ENCODE measurements around the gene NFKB1.

NFKB1 gene

DNA sequence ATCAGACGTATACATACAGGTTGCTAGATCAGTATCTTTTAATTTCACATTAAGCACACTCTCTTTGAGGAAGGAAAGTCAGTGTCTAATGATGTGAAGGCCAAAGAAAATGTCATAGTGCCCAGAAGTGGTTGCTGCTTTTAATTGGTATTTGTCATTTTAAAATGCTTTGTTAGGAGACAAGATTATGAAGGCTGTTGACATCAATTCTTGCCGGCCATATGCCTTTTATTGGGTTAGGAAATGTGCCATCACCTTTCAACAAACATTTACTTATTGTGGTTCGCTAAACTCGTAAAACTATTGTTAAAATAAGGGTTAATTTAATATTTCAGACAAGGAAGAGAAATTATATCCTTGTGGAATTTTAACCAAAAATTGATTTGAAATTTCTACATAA is 32.2 kb downstream of the NFKB1 start:
- no peak for DNase-seq

DNA sequence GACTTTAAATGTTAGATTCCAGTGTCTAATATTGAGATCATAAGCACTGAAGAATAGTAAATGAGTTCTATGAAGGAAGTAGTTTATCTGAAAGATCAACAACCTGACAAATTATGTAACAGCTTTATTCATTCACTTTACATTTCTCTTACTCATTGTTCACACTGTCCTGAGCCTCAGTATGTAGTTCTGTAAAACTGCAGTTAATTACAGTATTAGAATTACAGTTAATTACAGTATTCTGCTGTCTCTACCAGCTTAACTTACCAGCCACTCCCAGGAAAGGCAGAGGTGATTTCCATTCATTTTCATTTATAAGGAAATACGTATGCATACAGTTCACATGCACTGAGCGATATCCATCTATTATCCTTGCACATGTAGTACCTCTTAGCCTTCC is 32.7 kb downstream of the NFKB1 start:
- no peak for DNase-seq

DNA sequence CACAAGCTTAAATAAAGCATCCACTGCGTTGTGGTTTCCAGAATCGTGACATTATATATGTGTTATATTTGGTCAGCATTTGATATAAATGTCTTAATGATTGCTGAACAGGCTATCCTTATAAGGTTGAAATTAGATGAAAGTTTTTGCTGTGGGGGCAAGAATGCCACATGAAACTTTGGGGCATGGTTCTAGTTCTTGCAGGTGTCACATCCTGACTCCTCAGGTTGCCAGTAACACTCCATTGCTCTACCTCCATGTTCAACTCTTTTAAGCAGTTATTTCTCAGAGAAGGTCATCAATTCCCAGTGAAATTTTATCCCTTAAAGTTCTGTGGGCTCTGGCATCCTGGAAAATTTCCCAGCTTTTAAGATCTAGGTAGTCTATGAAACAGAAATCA is 33.7 kb downstream of the NFKB1 start:
- no peak for DNase-seq

DNA sequence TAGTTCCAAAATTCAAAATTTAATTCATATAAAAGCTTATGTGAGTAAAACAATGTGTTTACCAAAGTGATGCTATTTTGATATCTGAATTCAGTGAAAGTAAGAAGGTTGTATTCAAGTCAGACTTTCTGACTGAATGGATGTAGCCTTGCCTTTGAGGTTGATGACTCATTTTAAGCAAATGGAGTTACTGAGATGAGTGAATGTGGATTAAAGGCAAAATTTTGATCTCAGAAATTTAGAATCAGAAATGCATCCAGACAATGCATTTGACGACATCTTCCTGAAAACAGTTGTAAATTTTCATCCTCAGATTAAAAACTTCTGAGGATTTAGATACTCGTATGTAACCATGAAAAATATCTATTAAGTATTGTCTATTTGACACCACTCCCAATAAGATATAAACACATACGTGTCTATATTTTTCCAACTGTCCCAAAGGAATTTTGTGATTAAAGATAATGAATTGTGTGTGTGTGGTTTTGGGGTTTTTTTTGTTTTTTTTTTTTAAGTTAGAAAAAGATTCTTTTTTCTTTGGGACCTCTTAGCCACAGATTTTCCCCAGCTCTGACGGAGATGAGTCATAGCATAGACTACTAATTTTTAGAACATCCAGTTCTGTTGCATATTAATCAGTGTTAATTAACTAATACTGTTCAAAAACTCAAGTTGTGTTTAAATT is 34.4 kb downstream of the NFKB1 start:
- no peak for DNase-seq

DNA sequence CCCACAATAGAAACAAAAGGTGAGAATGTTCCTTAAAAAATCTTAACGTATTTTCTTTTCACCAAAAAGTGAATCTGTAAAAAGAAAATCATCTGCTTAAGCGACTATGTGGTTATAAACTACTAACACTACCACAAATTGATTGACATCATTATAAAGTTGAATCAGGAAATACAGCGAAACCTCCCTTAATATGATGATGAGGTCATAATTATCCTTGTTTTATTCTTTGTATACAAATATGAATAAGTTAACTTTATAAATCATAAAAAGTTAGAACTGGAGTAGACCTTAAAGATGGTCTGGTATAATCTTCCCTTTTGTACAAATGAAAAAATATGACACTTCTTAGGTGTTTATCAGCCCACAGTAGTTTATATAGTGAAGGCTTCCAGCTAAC is 35.6 kb downstream of the NFKB1 start:
- no peak for DNase-seq

DNA sequence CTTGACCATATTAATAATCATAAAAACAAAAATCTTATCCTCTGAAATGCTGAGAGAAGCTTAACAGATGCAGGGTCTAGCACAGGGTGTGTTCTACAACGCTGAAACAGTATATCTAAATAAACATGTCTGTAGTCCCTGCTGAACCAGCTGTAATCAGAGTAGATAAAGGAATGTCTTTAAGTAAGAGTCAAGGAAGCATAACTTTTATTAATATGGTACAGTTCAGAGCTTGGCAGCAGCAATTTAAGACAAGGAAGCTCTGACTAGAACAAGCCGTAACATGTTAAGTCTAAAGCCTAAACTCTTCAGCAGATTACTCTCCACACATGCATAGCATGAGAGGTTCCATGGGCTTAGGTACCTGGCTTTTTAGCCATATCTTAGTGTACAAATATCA is 36.1 kb downstream of the NFKB1 start:
- DNase-seq = no peak

DNA sequence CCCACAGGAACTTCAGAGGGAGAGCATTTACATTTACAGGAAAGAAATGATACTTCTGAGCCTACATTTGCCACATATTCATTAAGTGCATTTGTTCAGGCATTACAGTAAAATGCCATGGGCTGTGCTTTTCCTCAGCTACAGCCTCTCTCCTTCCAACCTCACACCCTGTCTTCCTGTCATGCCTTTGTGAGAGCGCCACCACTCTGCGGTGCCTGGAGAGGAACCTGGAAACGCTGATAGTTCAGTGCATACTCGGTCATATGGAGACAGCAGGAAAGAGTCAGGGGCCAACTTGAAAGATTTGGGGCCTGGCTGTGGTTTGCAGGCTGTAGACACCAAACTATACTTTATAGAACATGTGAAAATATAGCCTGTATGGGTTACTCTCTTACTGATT is 40.5 kb downstream of the NFKB1 start:
- DNase-seq = no peak

DNA sequence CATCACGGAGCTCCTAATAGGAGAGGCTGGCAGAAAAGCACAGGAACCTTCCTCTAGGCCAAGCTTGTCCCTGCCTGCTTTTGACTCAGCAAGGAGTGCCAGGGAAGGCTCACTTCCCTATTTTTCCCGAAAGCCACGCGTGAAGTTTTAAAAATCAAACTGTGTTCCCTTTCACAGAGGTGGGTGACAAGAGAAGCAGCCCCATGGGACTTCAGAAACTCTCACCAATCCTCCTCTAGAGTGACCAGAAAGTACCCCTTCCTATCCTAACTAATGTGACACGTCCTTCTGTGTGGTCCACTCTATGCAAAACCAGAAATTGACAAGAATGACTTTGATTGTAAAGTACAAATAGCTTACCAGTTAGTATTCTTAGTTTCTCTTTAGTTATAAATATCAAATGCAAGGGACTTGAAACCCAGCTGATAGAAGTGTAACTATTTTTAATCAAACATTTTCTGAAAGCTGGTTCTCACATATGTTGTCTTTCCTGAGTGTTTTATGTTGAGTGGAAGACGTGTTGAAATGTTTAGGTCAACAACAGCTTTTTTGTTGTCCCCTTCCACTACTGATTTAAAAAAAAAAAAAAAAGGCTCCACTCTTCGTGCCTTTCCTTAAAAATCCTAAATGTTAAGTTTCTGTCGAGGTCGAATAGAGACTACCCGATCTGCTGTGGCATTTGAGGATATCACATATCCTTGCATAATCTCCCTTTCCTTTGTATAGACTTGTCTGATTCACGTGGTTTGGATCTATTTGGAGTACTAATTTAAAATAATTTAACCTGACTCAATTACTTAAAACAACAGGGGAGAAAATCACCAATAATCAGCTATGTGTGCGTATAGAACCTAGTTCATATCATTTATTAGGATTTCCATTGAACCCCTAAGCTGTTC is 42.1 kb downstream of the NFKB1 start:
- DNase-seq = no peak

DNA sequence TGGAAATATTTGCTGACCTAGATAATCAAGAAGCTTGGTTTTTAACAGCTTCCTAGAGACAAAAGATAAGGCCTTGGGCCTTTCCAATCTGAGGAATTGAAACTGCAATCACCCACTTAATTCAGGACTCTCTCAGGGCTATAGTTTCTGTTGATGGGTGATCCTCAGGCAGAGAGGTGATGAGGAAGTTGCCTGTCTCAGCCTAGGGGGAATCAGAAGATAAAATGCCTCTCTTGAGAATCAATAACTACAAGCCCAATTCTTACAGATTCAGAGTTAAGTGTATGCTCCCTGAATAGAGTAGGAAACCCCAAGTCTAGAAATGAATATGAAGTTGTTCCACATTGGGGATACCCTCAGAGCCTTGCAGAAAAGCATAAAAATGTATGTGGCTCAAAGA is 45.5 kb downstream of the NFKB1 start:
- no peak for DNase-seq

DNA sequence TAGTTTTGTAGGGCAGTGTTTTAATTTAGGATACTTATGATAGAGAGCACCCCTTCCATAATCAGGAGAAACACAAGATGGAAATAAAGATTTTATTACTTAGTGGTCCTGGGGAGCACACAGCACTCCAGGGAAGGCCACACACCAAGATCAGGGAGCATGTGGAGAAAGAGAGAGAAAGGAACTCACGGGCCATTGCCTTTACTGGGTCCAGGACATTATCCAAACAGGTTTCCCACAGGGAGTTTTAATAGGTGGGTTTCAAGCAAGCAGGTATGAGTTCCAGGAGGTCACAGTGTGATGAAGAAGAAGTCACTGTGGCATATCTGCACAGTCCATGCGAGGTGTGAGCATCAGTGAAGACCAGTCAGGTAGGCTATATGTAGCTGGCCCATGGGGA is 46.8 kb downstream of the NFKB1 start:
- DNase-seq = no peak

DNA sequence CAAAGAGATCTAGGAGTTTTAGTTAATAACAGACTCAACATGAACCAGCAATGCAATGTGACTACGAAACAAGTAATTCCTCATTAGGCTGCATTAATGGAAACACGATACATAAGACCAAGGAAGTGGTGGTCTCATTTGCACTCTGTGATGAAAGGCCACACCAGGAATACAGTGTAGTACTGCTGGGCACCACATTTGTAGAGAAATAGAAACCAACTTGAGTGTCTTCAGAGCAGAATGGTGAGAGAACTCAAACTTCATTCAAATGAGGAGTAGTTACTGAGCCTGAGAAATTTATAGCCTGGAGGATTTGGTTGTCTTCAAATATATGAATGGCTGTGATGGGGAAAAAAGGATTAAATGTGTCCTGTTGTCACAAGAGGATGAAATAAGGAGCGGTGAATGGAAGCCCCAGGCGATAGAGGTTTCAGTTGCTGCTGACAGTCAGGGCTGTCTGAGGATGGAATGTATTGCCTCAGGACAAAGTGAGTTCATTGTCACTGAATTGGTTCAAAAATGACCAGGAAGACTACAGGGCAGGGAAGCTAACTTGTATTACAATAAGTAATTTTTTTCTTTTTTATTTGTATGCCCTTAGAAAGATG is 50.9 kb downstream of the NFKB1 start:
- no peak for DNase-seq

DNA sequence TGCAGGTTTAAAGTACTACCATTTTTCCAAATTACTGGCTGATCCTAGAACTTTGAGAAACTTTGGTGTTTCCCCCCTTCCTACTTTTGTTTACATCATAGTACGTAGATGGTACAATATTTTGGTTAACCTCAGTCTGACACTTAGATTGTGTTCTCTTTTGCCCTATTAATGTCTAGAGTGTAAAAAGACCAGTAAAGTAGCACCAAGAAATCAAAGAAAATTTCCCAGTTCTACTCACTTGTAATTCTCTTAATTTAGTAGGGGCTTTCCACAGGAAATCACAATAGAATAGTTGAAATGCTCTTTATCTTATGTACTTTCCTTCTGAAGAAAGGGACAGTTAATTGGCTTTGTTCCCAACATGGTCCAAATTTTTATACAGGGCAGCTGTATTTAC is 51.6 kb downstream of the NFKB1 start:
- DNase-seq = no peak

DNA sequence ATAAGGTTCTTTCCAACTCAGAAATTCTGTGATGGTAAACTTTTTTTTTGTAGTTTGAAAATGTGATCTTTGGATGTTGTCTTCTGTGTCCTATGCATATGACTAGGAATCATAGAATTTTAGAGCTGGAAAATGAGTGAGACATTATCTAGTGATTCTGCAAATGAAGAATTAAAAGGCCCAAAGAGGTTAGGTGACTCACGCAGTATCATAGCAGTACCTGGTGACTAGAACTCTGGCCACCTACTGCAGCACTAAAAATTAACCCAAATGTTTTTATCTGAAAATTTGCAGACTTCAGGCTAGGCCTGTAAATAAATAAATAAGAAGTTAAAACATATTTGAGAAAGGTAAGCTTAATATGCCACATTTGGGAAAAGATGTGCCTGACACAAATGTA is 52.8 kb downstream of the NFKB1 start:
- no peak for DNase-seq

DNA sequence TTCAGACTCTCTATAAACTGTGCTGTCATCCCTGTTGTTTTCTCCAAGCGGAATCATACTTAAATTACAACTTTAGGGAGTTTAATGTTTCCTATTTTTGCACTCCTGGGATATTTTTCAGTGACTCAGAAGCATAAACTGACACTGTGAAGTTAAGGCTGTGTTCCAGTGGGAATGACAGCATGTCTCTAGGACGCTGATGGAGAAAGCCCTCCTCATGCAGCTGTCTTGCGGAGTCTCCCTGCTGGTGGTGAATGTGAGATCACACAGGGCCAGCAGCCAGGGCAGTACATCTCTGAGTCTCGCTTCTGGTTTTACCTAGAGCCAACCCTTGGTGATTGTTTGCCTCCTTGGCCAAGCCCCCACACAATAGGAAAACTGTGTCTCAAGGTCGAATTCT is 53.3 kb downstream of the NFKB1 start:
- DNase-seq = no peak

DNA sequence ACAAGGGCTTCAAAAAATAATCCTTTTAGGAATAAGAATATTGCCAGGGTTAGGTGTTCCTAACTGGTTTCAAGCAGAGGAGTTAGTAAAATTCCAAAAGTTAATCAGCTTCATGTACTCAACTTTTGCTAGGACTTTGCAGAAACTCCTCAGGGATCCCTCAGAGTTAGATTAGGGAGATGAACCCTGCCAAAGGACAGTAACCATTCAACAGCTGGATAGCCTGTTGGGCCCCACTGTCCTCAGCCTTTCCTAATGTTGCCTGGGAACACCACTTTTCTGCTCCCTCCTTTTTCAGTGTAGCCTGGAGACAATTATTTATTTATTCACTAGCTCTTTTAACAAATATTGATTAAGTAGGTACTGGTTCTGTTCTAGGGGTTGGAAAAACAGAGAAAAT is 53.8 kb downstream of the NFKB1 start:
- DNase-seq = no peak

DNA sequence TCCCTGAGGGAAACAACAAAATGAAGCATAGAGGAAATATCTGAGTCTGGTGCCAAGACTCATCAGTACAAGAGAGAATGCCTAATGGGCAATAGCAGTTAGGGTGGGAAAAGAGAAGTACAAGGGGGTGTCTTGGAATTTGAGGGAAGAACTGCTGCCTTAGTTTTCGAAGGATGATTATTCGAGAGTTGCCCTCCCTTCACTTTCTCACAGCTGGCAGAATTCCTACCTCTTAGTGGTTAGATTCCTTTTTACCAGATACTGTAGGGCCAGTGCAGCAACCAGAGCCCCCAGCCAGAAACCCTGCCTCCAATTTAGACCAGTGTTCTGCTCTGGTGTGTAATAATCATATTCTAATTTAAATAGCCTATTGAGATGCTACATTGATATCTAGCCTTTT is 56.5 kb downstream of the NFKB1 start:
- no peak for DNase-seq

DNA sequence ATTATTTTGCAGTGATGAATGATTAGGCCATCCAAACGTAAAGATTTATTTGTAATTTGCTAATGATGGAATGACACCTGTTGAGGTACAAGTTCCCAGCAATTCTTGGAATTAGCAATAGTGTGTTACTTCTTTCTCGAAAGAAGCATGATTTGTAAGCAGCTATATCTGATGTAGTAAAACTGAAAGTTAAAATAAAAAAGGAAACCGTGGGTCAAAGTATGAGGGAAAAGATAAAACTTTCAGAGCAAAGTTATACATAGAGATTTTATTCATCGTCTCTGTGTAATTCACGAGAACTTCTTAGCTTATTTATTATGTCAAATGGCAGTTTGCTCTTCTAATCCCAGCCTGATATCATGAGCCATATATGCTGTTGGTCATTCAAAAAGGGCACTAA is 59.0 kb downstream of the NFKB1 start:
- no peak for DNase-seq

DNA sequence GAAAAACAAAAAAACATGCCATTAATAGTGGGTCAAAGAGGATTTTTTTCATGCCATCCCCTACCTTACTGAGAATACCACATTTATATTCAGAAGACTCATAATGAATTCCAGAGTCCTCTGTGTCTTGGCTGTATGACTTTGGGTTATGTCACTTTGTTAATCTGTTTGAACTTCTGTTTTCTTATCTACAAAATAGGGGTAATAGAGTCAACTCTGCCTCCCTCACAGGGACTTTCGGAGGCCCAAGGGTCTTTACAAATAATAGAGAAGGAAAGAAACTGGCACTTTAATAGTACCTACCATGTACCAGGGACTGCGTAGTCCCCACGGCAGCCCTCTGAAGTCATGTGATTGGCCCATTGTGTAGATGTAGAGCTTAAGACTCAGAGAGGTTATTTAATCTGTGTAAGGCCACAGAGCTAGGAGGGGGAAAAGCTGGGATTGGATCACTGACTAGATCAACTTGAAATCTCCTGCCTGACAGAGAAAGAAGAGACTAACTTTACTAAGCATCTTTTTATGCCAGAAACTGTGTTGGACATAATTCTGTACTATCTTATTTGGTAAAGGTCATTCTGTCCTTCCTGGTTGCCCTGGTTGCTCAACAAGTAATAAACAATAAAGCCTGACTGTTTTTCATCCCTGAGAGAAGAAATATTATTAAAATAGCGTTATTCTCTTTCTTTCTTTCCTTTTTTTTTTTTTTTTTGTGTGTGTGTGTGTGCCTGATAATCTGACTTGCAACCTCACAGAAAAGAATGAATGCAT is 59.6 kb downstream of the NFKB1 start:
- DNase-seq = no peak

DNA sequence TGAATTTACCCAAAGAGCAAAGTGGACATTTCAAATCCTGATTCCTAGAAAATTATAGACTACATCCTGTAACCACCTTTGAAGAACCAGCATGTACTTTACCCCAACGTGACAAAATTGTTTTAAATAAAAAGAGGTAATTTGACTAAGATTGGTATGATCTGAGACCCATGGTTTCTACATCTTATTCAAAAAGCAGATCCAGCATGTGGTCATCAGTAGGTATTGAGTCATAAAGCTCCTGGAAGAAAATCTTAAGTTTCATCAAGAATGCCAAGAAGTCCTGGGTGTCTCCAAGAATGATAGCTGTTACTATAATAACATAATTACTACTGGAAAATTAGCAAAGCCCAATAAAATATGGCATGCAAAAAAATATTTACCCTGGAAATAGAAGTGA is 61.8 kb downstream of the NFKB1 start:
- no peak for DNase-seq

DNA sequence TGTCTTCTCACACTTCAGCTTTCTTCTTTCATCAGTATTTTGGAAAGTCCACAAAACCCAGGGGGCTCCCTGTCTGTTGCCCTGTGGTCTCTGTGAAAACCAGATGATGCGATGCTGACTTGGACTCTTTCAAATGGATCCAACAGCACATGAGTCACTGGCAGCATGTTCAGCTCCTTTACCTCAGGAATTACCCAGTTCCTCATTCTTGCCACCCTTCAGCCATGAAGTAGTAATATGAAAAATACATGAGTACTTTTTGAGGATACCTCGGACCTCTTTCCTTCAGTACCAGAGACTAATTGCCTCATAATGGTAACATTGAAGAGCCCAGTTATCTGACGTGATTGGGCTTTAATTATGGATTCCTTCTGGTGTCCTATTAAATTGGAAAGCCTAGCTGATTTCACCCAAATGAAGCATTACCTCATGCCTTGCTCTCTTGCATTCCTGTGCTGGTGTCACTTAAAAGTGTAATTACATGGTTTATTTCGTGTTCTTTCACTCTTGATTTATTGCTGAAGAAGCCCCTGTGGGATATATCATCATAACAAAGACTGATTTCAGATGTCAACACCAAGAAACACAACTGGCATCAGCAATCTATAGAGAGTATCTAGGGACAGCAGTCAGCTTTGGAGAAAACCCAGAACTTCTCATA is 63.4 kb downstream of the NFKB1 start:
- DNase-seq = no peak

DNA sequence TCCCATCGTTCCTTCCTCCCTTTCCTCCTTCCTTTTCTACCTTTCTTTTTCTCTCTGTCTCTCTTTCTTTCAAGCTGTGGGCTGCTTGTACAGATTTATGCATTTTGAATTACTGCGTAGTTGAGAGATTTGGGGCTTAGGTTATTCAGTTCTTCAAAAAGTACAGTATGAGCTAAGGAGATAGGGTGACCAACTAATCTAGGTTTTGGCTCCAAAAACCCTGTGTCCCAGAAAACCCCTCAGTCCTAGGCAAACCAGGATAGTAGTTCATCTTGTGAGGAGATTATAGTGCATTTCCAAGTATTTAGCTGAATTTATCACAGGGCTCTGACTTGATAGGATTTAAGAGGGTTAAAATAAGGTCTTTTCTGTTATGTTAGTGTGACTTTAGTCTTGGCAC is 64.5 kb downstream of the NFKB1 start:
- no peak for DNase-seq

DNA sequence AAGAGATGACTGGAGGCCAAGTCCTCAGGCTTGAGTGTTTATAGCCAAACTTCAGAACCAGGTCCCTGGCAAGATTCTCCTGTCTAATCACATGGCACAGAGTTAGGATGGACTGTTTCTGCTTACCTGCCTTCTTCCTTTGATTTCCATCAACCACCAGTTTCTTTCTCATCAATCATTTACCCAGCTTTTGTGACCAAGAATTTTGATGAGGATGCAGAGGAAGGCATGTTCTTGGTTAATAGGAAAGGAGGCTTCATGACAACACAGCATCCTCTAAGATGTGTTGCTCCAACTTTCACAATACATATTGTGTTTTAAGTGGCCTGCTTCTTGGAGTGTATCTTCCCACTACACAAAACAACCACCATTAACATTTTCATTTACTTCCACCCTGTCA is 65.3 kb downstream of the NFKB1 start:
- no peak for DNase-seq

DNA sequence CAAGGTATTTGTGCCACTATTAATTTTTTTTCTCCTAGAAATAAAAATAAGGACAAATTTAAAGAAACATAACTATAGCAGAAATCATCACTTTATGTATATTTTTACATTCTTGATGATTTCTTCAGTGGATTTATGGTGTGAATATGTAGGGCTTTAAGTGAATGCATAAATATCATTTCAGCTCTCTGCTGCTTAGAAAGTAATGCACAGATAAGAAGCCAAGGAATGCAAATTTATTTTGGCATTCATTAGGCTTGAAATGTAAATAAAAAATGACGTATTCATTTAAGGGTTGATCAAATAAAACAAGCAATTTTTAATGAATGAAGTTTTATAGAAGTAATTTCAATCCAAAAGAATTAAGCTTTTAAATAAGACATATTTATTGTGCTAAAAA is 66.3 kb downstream of the NFKB1 start:
- no peak for DNase-seq
